Measurements from ENCODE around the gene GIPC2. TPM values are rescaled to one million over a fixed set of nuclear protein-coding genes. Genes with fewer than 3 reads are reported as not detected.

The GIPC2 gene
- total and polyA plus RNA-seq, 12 donors: 10.6 to 53.4 (median 32.5) TPM

- Histone ChIP-seq H3K27me3 (no peaks in the 10 kb centered on the region), H3K9me3 (replicated peaks in 1 of 3) (no peaks in the 10 kb centered on the region), H3K27ac (peak overlapping the region in 4 of 5 donors; percentile 14 to 65 (median 26)), H3K4me1 (replicated peaks in 1 of 2) (peaks cover 18 to 47% of the 10 kb centered on the region in 2 donors), H3K36me3 (replicated peaks in 1 of 2) (no peaks in the 10 kb centered on the region), H3K4me3 (no peak overlapping the region)
- TF ChIP-seq CTCF (IDR thresholded peaks at IDR 0.05) (no peak), POLR2A (IDR thresholded peaks at IDR 0.05) (no peak)
- 40 to 59% (median 54%) methylated on average over 3 of the region's 3 CpGs for WGBS, 4 donors
- intact Hi-C loops (cut with DNase I): no loop called here
- DNase-seq: no peak
These were observed 5.2 kb upstream of the GIPC2 start for GRCh38 chr1:78040484-78041089.

- TF ChIP-seq CTCF (IDR thresholded peaks at IDR 0.05): no peak
- TF ChIP-seq POLR2A (IDR thresholded peaks at IDR 0.05): no peak
- intact Hi-C loops (cut with DNase I): no loop called here
- Histone ChIP-seq H3K4me3 (no peak overlapping the region), H3K36me3 (replicated peaks in 1 of 2) (no peaks in the 10 kb centered on the region), H3K27me3 (no peaks in the 10 kb centered on the region), H3K4me1 (replicated peaks in 1 of 2) (peaks cover 18 to 46% of the 10 kb centered on the region in 2 donors), H3K27ac (peak overlapping the region in 3 of 5 donors; percentile 13 to 89 (median 87)), H3K9me3 (replicated peaks in 1 of 3) (no peaks in the 10 kb centered on the region)
- 68 to 83% (median 75%) methylated on average over 3 of the region's 3 CpGs for WGBS, 4 donors
- no peak for DNase-seq
These were observed 2.3 kb upstream of the GIPC2 start for GRCh38 chr1:78043436-78043835.

GRCh38 chr1:78044796-78045562, 787 bp upstream of the GIPC2 start:
- WGBS, 4 donors: 37 to 53% (median 40%) methylated on average over 14 of the region's 14 CpGs
- H3K27me3 ChIP-seq: no peaks in the 10 kb centered on the region
- H3K4me1 ChIP-seq (replicated peaks in 1 of 2): peaks cover 23 to 42% of the 10 kb centered on the region in 2 donors
- no peaks in the 10 kb centered on the region for H3K36me3 ChIP-seq (replicated peaks in 1 of 2)
- TF ChIP-seq POLR2A (IDR thresholded peaks at IDR 0.05) (no peak), CTCF (IDR thresholded peaks at IDR 0.05) (no peak)
- H3K4me3 ChIP-seq: peak overlapping the region in 3 of 4 donors; percentile 29 to 92 (median 76)
- H3K27ac ChIP-seq: peak overlapping the region; percentile 56 to 89 (median 87)
- DNase-seq: peak in 4 of 7 donors; percentile 31 to 41 (median 38)
- intact Hi-C loops (cut with DNase I): no loop called here
- H3K9me3 ChIP-seq (replicated peaks in 1 of 3): no peaks in the 10 kb centered on the region

- WGBS, 4 donors: 11 to 34% (median 12%) methylated on average over 15 to 19 of the region's 19 CpGs
- H3K4me1 ChIP-seq (replicated peaks in 1 of 2): peaks cover 23 to 36% of the 10 kb centered on the region in 2 donors
- H3K27me3 ChIP-seq: no peaks in the 10 kb centered on the region
- TF ChIP-seq CTCF (IDR thresholded peaks at IDR 0.05): no peak
- peak in 1 of 2 donors; percentile 27 for TF ChIP-seq POLR2A (IDR thresholded peaks at IDR 0.05)
- peak in 3 of 7 donors; percentile 21 to 42 (median 28) for DNase-seq
- H3K9me3 ChIP-seq (replicated peaks in 1 of 3): no peaks in the 10 kb centered on the region
- intact Hi-C loops (cut with DNase I): no loop called here
- peak overlapping the region; percentile 29 to 92 (median 70) for H3K4me3 ChIP-seq
- no peaks in the 10 kb centered on the region for H3K36me3 ChIP-seq (replicated peaks in 1 of 2)
- peak overlapping the region; percentile 56 to 89 (median 87) for H3K27ac ChIP-seq
These were observed 222 bp upstream of the GIPC2 start for GRCh38 chr1:78045563-78045925.

Data from adrenal gland (tissue), 12 donors.